SJCRH30 (cell line): Measurements from ENCODE around the gene PLEKHM3. TPM values are rescaled to one million over a fixed set of nuclear protein-coding genes. Genes with fewer than 3 reads are reported as not detected.

ENCODE experiments used
- DNase-seq, 2 experiments: peaks; one replicate each; pipeline ENCODE4 v3.0.0-alpha.2; 2015 to 2020
- H3K27ac ChIP-seq: fragments of 250-450 bp; sonication (Bioruptor Pico); 2 replicates; pipeline ENCODE4 v1.5.1; 2020; ENCODE audit warnings: mild to moderate bottlenecking, moderate library complexity
- H3K27me3 ChIP-seq: fragments of 250-450 bp; sonication (Bioruptor Pico); 2 replicates; pipeline ENCODE4 v1.5.1; 2020; ENCODE audit warnings: mild to moderate bottlenecking, moderate library complexity
- H3K36me3 ChIP-seq: fragments of 250-450 bp; sonication (Bioruptor Pico); 2 replicates; pipeline ENCODE4 v1.5.1; 2020; ENCODE audit warnings: mild to moderate bottlenecking, moderate library complexity
- H3K4me1 ChIP-seq: fragments of 250-450 bp; sonication (Bioruptor Pico); 2 replicates; pipeline ENCODE4 v1.5.1; 2020; ENCODE audit warnings: mild to moderate bottlenecking, moderate library complexity
- H3K4me3 ChIP-seq: fragments of 250-450 bp; sonication (Bioruptor Pico); 2 replicates; pipeline ENCODE4 v1.5.1; 2020; ENCODE audit warnings: mild to moderate bottlenecking, moderate library complexity
- H3K9me3 ChIP-seq: fragments of 250-450 bp; sonication (Bioruptor Pico); replicated peaks from 2 replicates; pipeline ENCODE4 v1.5.1; 2020; ENCODE audit warnings: mild to moderate bottlenecking, moderate library complexity
- total RNA-seq: library from RNA; depleted of rRNA; stranded (reverse); fragments of >200 nt; shearing (Covaris generic); gene quantifications from 2 replicates; pipeline ENCODE4 v1.2.3, GENCODE V29; 2014

Gene PLEKHM3
- total RNA-seq, 1 experiment from 2014 or later = 6.1 TPM

DNA sequence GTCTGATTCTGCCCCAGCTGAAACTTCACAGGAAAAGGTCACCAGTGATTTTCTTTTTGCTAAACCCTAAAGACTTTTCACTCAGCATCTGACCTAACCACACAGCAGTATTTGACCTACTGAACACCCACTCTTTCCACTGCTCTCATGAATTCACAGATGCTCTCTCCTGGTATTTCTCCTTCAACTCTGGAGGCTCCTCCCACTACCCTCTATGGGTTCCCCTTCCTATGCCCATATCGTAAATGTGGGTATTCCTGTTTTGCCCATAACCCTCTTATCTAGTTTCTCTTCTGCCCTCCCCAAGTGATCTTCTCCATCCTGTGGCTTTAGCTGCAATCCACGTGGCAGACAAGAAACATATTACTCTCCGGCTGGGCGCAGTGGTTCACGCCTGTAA, 7.6 kb downstream of the PLEKHM3 start:
- Histone ChIP-seq H3K4me1 (peaks cover 7% of the 10 kb centered on the region; the same call in 1 of the 2 replicates), H3K36me3 (no peaks in the 10 kb centered on the region), H3K27me3 (no peaks in the 10 kb centered on the region), H3K4me3 (no peak overlapping the region), H3K9me3 (no peaks in the 10 kb centered on the region), H3K27ac (no peak overlapping the region)
- DNase-seq = no peak

DNA sequence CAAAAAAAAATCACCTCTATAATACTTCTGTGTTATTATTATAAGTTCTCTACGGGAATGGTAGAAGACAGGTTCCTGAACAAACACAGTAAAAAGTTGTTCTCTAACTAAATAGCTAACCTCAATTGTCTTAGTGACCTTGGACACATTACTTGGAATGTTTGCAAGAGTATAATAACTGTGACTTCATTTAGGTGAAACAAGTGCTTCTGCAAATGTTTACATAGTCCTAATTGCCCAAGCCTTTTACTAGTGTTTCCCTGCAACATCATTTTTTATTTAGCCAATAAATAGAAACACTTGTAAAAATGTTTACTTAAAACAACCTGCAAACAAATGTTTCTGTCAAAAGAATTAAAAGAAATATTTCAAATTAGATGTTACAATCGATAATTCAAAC, 9.9 kb downstream of the PLEKHM3 start:
- Histone ChIP-seq H3K4me3 (no peak overlapping the region), H3K9me3 (no peaks in the 10 kb centered on the region), H3K27me3 (no peaks in the 10 kb centered on the region), H3K36me3 (no peaks in the 10 kb centered on the region), H3K4me1 (peaks cover 7% of the 10 kb centered on the region; the same call in 1 of the 2 replicates), H3K27ac (no peak overlapping the region)
- no peak for DNase-seq

DNA sequence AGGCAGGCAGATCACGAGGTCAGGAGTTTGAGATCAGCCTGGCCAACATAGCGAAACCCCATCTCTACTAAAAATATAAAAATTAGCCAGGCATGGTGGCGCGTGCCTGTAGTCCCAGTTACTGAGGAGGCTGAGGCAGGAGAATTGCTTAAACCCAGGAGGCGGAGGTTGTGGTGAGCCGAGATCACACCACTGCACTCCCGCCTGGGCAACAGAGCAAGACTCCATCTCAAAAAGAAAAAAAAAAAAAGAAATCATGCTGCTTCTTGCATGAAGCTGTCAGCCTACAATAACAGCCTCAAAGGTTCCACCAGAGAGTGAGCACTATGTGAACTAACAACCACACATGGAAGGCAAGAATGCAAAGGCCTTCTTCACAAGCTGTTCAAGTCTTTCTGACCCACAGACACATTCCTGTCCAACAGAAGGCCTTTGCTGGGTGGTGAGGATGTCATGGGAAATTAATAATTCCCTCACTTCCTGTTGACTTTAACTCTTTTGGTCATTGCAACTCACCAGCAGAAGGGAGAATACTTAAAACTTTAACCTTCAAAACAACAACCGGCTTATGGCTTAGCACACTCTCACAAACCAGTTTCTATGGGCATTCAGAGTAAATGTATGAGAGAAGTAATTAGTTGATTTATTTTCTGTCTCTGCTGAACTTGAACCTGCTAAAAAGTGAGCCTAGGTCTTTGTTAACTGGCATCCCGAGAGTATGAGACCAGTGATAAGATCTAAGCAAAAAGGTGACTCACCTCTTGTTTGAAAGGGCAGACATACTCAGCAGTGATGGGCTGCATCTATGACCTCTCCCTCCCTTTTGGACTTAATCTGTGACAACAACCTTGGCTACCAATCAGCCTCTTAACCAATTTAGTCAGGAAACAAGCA, 11.8 kb downstream of the PLEKHM3 start:
- Histone ChIP-seq H3K36me3 (no peaks in the 10 kb centered on the region), H3K4me1 (peaks cover 7% of the 10 kb centered on the region; the same call in 1 of the 2 replicates), H3K9me3 (no peaks in the 10 kb centered on the region), H3K27me3 (no peaks in the 10 kb centered on the region), H3K27ac (peak overlapping the region; percentile 28; the same call in 1 of the 2 replicates), H3K4me3 (no peak overlapping the region)
- DNase-seq = peak; percentile 13 to 14

DNA sequence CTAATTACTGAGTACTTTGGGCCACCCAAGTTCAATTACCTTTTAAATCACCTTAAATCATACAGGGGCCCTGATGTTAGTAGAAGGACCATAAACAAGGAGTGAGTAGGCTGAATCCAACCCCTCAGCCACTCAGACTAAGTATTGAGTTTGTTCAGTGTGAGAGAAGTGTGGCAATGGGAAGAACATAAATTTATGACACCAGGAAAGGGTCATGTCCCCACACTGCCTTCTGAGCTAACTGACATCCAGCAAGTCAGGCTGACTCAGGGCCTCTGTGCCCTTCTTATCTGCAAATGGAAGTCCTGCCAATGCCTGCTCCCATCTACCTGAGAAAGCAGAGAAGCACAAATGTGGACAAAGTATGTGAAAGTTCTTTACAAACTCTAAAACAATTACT, 12.9 kb downstream of the PLEKHM3 start:
- DNase-seq = no peak
- Histone ChIP-seq H3K36me3 (no peaks in the 10 kb centered on the region), H3K9me3 (no peaks in the 10 kb centered on the region), H3K4me3 (no peak overlapping the region), H3K27me3 (no peaks in the 10 kb centered on the region), H3K27ac (no peak overlapping the region), H3K4me1 (peaks cover 7% of the 10 kb centered on the region; the same call in 1 of the 2 replicates)

DNA sequence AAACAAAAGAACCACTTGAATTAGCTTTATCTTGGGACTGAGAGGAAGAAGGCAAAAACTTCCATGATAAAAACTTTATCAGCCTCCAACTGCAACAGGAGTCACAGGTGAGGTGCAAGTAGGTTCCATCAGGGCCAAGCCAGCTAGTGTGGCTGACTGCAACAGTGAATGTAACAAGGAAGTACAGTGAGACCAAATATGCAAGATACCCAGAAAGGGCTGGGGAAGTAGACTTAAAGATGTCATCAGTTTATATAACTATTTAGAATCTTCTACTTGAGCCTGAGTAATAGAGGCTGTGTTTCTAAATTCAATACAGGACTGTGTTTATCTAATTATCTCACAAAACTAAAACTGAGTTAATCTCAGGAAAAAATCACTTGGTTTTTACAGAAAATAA, 14.8 kb downstream of the PLEKHM3 start:
- peaks cover 7% of the 10 kb centered on the region; the same call in 1 of the 2 replicates for H3K4me1 ChIP-seq
- no peak overlapping the region for H3K27ac ChIP-seq
- no peaks in the 10 kb centered on the region for H3K9me3 ChIP-seq
- no peaks in the 10 kb centered on the region for H3K27me3 ChIP-seq
- no peak overlapping the region for H3K4me3 ChIP-seq
- H3K36me3 ChIP-seq = no peaks in the 10 kb centered on the region
- no peak for DNase-seq

DNA sequence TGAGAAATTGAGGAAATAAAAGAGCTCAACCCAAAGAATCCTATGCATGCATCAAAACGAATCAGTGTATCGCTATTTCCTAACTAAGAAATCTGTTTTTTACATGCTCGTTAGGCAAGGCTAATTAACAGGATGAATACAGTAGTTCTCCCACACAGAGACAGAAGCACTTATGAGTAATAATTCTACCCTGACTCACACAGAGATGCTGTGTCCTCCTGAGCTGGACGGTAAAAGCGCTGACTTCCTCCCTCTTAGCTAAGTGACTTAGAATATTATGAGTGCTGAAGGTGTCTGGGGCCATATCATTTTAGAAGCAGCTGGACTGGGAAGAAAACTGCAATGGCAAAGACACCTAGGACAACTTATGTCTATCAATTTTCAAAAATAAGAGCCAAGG, 18.5 kb downstream of the PLEKHM3 start:
- Histone ChIP-seq H3K27ac (no peak overlapping the region), H3K36me3 (no peaks in the 10 kb centered on the region), H3K9me3 (no peaks in the 10 kb centered on the region), H3K4me3 (no peak overlapping the region), H3K4me1 (no peaks in the 10 kb centered on the region), H3K27me3 (no peaks in the 10 kb centered on the region)
- DNase-seq = no peak

DNA sequence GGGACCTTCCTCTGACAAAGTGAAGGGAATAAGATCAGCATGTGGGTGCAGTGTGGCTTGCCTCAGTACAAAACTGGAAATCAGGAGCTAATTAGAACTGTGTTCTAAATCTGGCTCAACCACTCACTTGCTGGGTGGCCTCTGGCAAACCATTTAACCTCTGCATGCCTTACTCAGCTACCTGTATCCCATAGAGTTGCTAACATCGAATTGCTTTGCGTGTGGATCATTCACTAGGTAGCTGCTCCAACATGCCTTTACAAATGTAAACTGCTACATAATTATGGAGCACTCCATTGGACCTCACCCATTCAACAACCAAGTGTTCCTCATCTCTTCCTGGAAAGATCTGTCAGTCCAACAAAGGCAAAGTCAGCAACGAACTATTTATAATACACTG, 19.0 kb downstream of the PLEKHM3 start:
- Histone ChIP-seq H3K36me3 (no peaks in the 10 kb centered on the region), H3K9me3 (no peaks in the 10 kb centered on the region), H3K27ac (no peak overlapping the region), H3K27me3 (no peaks in the 10 kb centered on the region), H3K4me1 (no peaks in the 10 kb centered on the region), H3K4me3 (no peak overlapping the region)
- DNase-seq = no peak

DNA sequence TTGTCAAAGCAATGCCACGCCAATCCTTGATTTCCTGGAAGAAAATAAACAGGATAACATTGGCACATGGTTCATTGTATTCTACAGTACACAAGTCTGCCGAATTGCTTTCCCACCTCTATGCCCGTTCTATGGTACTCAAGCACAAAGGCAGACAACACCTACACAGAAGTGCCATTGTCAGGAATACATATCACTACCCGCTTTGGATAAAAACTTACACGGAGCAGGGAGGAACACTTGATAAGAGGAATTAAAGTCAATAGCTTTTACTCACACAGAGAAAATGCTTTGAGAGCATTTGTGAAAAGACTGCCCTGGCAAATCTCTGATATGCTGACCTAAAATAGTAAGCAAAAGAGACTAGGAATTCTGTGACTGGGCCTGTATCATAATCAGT, 23.4 kb downstream of the PLEKHM3 start:
- Histone ChIP-seq H3K4me1 (no peaks in the 10 kb centered on the region), H3K27me3 (no peaks in the 10 kb centered on the region), H3K9me3 (no peaks in the 10 kb centered on the region), H3K36me3 (no peaks in the 10 kb centered on the region), H3K4me3 (no peak overlapping the region), H3K27ac (no peak overlapping the region)
- DNase-seq = no peak

DNA sequence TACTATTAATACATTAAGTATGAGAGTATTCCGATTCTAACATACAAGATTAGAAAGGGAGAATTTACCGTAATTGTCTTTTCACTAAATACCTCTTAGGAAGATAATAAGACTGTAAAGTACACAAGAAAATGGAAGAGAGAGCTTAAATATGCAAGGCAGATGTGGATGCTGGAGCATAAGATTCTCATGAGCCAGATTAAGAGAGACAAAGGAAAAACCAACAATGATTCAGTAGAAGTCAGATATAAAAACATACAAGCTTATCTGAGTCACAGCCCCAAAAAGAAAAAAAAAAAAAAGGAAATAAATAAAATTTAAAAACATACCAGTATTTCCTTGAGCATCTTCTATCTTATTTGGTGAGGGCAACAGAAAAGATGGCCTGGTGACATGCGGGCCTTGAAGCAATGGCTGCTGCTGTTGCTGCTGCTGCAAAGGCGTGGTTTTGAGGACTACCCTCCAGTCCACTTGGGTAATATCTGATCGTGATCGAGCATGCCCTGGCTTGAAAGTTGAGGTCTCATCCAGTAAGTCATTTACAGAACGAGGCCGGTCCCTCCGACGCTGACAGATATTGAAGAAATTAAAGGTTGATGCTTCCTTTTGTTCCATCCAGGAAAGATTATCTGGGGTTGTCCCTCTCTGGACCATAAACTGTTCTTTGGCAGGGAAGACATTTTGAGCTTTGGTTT, 24.5 kb downstream of the PLEKHM3 start:
- DNase-seq = no peak
- Histone ChIP-seq H3K36me3 (no peaks in the 10 kb centered on the region), H3K27me3 (no peaks in the 10 kb centered on the region), H3K4me1 (no peaks in the 10 kb centered on the region), H3K9me3 (no peaks in the 10 kb centered on the region), H3K4me3 (no peak overlapping the region), H3K27ac (no peak overlapping the region)

DNA sequence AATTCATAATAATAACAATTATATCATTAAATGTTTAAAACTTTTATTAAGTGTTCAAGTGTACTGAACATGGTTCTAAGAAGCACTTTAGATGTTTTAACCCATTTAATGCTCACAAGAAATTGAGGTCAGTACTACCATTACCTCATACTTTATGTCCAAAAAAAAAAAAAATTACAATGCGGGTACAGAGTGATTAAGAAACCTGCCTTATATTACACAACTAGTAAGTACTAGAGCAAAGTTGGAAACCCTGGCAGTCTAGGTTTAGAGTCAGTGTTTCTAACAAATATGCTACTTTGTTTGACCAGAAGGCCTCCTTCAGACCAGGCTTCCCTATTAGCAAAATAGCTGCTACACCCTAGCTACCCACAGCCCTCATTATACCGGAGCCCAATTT, 28.5 kb downstream of the PLEKHM3 start:
- no peak for DNase-seq
- Histone ChIP-seq H3K4me3 (no peak overlapping the region), H3K27ac (no peak overlapping the region), H3K36me3 (no peaks in the 10 kb centered on the region; the same call in 1 of the 2 replicates), H3K4me1 (peaks cover 18% of the 10 kb centered on the region), H3K27me3 (no peaks in the 10 kb centered on the region), H3K9me3 (no peaks in the 10 kb centered on the region)

DNA sequence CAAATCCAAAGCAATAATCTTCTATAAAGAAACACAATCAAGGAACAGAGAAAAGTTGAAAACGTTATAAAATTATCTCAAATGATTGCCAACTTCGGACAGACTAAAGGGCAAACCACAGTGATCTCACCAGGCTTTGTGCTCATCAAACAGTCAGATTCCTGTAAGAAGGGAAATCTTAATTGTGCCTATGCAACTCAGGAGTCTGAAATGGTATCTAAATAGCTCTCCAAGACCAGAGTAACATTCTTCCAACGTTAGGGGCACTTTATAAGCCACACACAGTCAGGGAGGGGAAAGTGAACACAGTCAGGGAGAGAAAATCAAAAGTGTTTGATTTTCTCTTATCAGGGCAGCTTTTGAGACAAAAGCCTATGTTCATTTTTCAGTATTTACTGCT, 29.4 kb downstream of the PLEKHM3 start:
- Histone ChIP-seq H3K27me3 (no peaks in the 10 kb centered on the region), H3K4me1 (peaks cover 18% of the 10 kb centered on the region), H3K9me3 (no peaks in the 10 kb centered on the region), H3K27ac (no peak overlapping the region), H3K36me3 (no peaks in the 10 kb centered on the region; the same call in 1 of the 2 replicates), H3K4me3 (no peak overlapping the region)
- no peak for DNase-seq

DNA sequence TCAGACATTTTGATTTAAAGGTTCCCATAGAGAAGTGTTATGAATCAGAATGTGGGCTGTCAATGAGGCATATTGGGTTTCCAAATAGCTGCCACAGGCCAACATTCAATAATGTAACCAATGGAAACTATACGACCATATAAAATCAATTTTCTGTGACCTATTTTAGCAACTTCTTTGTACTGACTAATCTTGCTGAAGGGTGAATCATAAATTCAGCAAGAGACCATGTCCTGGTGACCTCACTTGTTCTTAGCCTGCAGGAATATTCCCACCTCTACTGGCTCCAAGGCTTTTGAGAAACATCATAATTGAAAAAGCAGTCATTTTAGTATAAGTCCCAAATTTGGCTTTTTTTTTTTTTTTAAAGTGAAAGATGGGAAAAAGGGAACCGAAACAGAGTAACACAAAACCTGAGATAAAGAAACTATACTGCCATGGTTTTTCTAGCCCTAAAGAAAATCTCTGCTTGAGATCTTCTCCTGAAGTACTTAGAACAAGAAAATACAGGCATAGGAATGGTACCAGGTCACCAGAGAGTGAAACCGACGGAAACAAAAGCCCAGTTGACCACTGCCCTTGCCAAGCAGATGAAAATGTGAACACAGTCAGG, 32.1 kb downstream of the PLEKHM3 start:
- peak in 1 of 2 experiments; percentile 40 for DNase-seq
- Histone ChIP-seq H3K4me1 (peaks cover 18% of the 10 kb centered on the region), H3K27me3 (no peaks in the 10 kb centered on the region), H3K27ac (peak overlapping the region; percentile 71), H3K4me3 (no peak overlapping the region), H3K36me3 (no peaks in the 10 kb centered on the region; the same call in 1 of the 2 replicates), H3K9me3 (no peaks in the 10 kb centered on the region)

DNA sequence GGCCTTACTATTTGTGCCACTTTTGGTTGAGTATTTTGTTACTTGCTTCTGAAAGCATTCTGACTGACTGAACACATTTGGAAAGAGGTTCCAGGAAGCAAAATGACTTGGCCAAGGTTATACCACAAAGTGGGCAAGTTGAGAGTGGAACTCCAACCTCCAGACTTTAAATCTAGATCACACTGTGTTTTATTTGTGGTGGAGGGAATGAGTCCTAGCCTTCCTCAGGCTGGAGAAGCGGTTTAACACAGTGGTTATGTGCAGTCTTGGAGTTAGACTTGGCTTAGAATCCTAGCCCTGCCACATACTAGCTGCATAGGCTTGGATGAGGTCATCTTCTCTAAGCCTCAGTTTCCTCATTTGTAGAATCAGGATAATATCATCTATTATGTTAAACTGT, 33.4 kb downstream of the PLEKHM3 start:
- Histone ChIP-seq H3K27ac (peak overlapping the region; percentile 71; the same call in 1 of the 2 replicates), H3K4me3 (no peak overlapping the region), H3K4me1 (peaks cover 18% of the 10 kb centered on the region), H3K9me3 (no peaks in the 10 kb centered on the region), H3K27me3 (no peaks in the 10 kb centered on the region), H3K36me3 (no peaks in the 10 kb centered on the region; the same call in 1 of the 2 replicates)
- DNase-seq = no peak

DNA sequence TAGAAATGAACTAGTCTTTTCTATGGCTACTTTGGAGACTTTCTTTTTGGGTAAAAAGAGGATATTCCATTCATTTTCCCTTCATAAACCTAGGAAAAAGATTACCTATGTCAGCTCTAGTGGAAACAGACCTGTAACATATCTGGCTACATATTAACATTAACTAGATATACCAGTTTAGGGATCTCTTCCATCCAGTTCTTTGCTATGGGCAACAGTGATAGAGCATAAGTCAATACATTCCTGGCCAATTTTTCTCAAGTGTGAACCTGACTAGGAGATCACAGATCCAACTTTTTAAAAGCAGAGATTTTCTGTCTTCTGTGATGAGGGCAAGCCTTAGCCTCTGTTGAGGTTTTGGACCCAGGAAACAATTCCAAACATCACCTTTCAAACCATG, 34.5 kb downstream of the PLEKHM3 start:
- no peaks in the 10 kb centered on the region for H3K9me3 ChIP-seq
- H3K4me3 ChIP-seq = no peak overlapping the region
- no peak overlapping the region for H3K27ac ChIP-seq
- DNase-seq = no peak
- peaks cover 18% of the 10 kb centered on the region for H3K4me1 ChIP-seq
- H3K27me3 ChIP-seq = no peaks in the 10 kb centered on the region
- no peaks in the 10 kb centered on the region; the same call in 1 of the 2 replicates for H3K36me3 ChIP-seq

DNA sequence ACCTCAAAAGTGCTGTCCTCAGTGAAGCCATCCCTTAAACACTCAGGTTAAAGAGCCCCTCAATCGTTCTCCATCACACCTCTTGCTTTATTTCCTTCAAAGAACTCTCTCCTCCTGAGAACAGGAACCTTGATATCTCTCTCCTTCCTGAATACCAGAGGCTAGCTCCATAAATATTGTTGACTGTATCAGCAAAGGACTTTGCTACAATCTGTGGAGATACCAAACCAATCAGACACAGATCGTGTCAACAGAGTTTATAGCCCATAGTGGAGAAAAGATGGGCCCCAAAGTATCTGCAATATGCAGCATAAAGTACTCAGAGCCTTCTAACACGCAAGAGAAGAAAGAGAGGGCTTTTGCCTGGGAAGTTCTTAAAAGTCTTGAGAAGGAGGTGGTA, 36.4 kb downstream of the PLEKHM3 start:
- no peaks in the 10 kb centered on the region; the same call in 1 of the 2 replicates for H3K36me3 ChIP-seq
- H3K4me3 ChIP-seq = no peak overlapping the region
- no peaks in the 10 kb centered on the region for H3K27me3 ChIP-seq
- H3K9me3 ChIP-seq = no peaks in the 10 kb centered on the region
- no peak for DNase-seq
- peaks cover 17% of the 10 kb centered on the region for H3K4me1 ChIP-seq
- H3K27ac ChIP-seq = no peak overlapping the region
